ENCODE measurements around the gene SLC2A5. TPM values are rescaled to one million over a fixed set of nuclear protein-coding genes. Genes with fewer than 3 reads are reported as not detected.

Gene SLC2A5
- total and polyA plus RNA-seq, 7 donors, result 1.4 to 9.1 (median 4.9) TPM

DNA sequence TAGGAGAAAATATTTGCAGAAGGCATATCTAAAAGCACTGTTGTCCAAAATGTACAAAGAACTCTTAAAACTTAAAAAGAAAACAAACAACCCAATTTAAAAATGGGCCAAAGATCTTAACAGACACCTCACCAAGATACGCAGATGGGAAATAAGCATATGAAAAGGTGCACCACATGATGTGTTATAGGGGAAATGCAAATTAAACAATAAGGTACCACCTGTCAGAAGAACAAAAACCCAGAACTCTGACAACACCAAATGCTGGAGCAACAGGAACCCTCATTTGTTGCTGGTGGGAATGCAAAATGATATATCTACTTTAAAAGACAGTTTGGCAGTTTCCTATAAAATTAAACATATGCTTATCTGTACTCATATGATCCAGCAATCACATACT lies 18.1 kb downstream of the SLC2A5 start:
- no peaks in the 10 kb centered on the region for H3K36me3 ChIP-seq
- H3K27me3 ChIP-seq, result no peaks in the 10 kb centered on the region
- H3K27ac ChIP-seq, result no peak overlapping the region
- DNase-seq, result no peak
- intact Hi-C loops (cut with DNase I), result loop anchor here (5.0 kb wide), 1 partner anchor 36 kb away; no protein-coding TSS in a partner anchor
- H3K9me3 ChIP-seq, result no peaks in the 10 kb centered on the region
- WGBS, 2 donors, result 81 to 90% methylated on average over 1 of the region's 1 CpG
- no peak overlapping the region for H3K4me3 ChIP-seq
- TF ChIP-seq EP300 (IDR thresholded peaks at IDR 0.05), result no peak
- no peak for TF ChIP-seq POLR2A (IDR thresholded peaks at IDR 0.05)
- TF ChIP-seq POLR2AphosphoS5 (IDR thresholded peaks at IDR 0.05), result no peak
- TF ChIP-seq, protein P1, sequence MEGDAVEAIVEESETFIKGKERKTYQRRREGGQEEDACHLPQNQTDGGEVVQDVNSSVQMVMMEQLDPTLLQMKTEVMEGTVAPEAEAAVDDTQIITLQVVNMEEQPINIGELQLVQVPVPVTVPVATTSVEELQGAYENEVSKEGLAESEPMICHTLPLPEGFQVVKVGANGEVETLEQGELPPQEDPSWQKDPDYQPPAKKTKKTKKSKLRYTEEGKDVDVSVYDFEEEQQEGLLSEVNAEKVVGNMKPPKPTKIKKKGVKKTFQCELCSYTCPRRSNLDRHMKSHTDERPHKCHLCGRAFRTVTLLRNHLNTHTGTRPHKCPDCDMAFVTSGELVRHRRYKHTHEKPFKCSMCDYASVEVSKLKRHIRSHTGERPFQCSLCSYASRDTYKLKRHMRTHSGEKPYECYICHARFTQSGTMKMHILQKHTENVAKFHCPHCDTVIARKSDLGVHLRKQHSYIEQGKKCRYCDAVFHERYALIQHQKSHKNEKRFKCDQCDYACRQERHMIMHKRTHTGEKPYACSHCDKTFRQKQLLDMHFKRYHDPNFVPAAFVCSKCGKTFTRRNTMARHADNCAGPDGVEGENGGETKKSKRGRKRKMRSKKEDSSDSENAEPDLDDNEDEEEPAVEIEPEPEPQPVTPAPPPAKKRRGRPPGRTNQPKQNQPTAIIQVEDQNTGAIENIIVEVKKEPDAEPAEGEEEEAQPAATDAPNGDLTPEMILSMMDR (IDR thresholded peaks at IDR 0.05), result no peak
- no peaks in the 10 kb centered on the region for H3K4me1 ChIP-seq

DNA sequence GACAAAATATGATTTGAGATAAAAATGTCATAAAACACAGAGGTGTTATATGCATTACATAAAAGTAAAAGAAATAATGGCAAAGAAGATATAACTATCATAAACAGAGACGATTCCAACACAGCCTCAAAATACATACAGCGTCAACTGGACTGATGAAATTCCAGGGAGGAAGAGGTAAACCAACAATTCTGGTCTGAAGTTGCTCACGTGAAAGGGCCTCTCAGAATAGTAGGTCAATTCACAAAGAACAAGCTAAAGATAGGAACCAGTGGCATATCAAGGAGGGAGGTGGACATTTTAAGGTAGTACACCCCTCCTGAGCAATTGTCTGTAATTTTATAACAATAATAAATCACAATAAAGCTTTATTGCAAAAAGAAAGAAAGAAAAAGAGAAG lies 18.6 kb downstream of the SLC2A5 start:
- DNase-seq, result no peak
- H3K27me3 ChIP-seq, result no peaks in the 10 kb centered on the region
- intact Hi-C loops (cut with DNase I), result loop anchor here (5.0 kb wide), 1 partner anchor 36 kb away; no protein-coding TSS in a partner anchor
- TF ChIP-seq EP300 (IDR thresholded peaks at IDR 0.05), result no peak
- TF ChIP-seq POLR2A (IDR thresholded peaks at IDR 0.05), result no peak
- TF ChIP-seq, protein P1 (IDR thresholded peaks at IDR 0.05), result no peak
- TF ChIP-seq POLR2AphosphoS5 (IDR thresholded peaks at IDR 0.05), result no peak
- 48 to 73% methylated on average over 3 of the region's 3 CpGs for WGBS, 2 donors
- no peak overlapping the region for H3K27ac ChIP-seq
- no peaks in the 10 kb centered on the region for H3K4me1 ChIP-seq
- no peaks in the 10 kb centered on the region for H3K9me3 ChIP-seq
- no peaks in the 10 kb centered on the region for H3K36me3 ChIP-seq
- H3K4me3 ChIP-seq, result no peak overlapping the region

DNA sequence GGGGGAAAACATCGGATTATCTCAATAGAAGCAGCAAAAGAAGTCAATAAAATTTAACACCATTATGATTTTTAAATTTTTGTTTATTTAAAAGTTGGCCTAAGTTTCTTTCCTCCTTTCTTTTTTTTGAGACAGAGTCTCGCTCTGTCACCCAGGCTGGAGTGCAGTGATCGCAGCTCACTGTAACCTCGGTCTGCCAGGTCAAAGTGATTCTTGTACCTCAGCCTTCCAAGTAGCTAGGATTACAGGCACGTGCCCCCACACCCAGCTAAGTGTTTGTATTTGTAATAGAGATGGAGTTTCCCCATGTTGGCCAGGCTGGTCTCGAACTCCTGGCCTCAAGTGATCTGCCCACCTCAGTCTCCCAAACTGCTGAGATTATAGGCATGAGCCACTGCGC lies 20.9 kb downstream of the SLC2A5 start:
- no peak for DNase-seq
- intact Hi-C loops (cut with DNase I), result no loop called here
- no peaks in the 10 kb centered on the region for H3K4me1 ChIP-seq

DNA sequence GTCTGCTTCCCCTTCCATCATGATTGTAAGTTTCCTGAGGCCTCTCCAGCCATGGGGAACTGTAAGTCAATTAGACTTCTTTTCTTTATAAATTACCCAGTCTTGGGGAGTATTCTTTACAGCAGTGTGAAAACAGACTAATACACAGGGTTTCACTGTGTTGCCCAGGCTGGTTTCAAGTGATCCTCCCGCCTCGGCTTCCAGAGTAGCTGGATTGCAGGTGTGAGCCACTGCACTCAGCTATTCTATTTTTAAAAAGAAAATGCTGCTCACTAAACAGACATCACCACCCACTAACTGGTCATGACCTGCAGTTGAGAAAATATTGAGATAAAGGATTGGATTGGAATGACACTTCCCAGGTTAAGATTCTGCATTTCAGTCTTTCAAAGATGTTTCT lies 22.4 kb downstream of the SLC2A5 start:
- WGBS, 2 donors, result 84 to 97% methylated on average over 2 of the region's 2 CpGs
- Histone ChIP-seq H3K27ac (no peak overlapping the region), H3K9me3 (no peaks in the 10 kb centered on the region), H3K4me1 (no peaks in the 10 kb centered on the region), H3K27me3 (no peaks in the 10 kb centered on the region), H3K36me3 (no peaks in the 10 kb centered on the region), H3K4me3 (no peak overlapping the region)
- DNase-seq, result no peak
- TF ChIP-seq EP300 (IDR thresholded peaks at IDR 0.05) (no peak), POLR2AphosphoS5 (IDR thresholded peaks at IDR 0.05) (no peak), POLR2A (IDR thresholded peaks at IDR 0.05) (no peak)
- TF ChIP-seq, protein P1 (IDR thresholded peaks at IDR 0.05), result no peak
- intact Hi-C loops (cut with DNase I), result no loop called here

More for the DNA sequence above, 20.9 kb downstream of the SLC2A5 start:
- H3K4me3 ChIP-seq, result no peak overlapping the region
- no peaks in the 10 kb centered on the region for H3K27me3 ChIP-seq
- TF ChIP-seq POLR2A (IDR thresholded peaks at IDR 0.05) (no peak), EP300 (IDR thresholded peaks at IDR 0.05) (no peak), POLR2AphosphoS5 (IDR thresholded peaks at IDR 0.05) (no peak)
- TF ChIP-seq, protein P1 (IDR thresholded peaks at IDR 0.05), result no peak
- WGBS, 2 donors, result 62 to 84% methylated on average over 7 of the region's 7 CpGs
- H3K36me3 ChIP-seq, result no peaks in the 10 kb centered on the region
- no peaks in the 10 kb centered on the region for H3K9me3 ChIP-seq
- H3K27ac ChIP-seq, result no peak overlapping the region

DNA sequence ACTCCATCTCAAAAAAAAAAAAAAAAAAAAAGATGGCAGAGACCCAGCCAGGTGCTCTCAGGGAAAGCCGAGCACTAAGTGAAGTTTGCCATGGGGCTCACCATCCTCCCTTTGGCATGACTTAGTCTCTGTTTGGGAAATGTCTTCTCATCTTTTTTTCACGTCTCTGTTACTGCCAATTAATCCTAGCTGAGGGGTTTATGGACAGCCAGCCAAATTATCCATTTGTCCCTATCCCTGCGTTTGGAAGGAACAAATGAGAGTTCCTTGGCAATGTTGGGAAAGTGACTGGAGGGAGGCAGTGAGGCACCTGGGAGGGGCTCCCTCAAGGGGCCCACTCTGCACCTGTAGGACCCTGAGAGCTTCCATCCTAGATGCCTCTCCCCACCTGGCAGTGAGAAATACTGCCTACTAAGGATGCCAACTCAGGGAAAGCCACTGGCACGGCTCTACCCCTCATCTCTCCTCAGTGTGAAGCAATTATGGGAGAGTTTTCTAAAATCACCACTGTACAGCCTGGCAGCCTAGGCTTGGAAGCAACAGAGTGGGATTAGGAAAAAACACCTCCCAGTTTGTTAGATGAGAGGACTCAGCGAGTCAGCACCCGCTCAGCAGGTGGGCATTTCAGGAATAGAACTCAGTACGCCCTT lies 23.4 kb downstream of the SLC2A5 start:
- H3K4me3 ChIP-seq, result no peak overlapping the region
- WGBS, 2 donors, result 44 to 77% methylated on average over 7 of the region's 7 CpGs

More for the DNA sequence above, 23.4 kb downstream of the SLC2A5 start:
- DNase-seq, result no peak
- Histone ChIP-seq H3K4me1 (no peaks in the 10 kb centered on the region), H3K9me3 (no peaks in the 10 kb centered on the region), H3K27ac (no peak overlapping the region), H3K27me3 (no peaks in the 10 kb centered on the region), H3K36me3 (no peaks in the 10 kb centered on the region)
- intact Hi-C loops (cut with DNase I), result no loop called here
- no peak for TF ChIP-seq POLR2A (IDR thresholded peaks at IDR 0.05)
- TF ChIP-seq, protein P1 (IDR thresholded peaks at IDR 0.05), result no peak
- TF ChIP-seq EP300 (IDR thresholded peaks at IDR 0.05), result no peak
- TF ChIP-seq POLR2AphosphoS5 (IDR thresholded peaks at IDR 0.05), result no peak

All from sigmoid colon (tissue), 7 donors.